ENCODE results near the gene ZNF410. TPM values are rescaled to one million over a fixed set of nuclear protein-coding genes. Genes with fewer than 3 reads are reported as not detected.
A peak's percentile ranks its signal among the peaks of the same experiment; 100 is the strongest.

ZNF410 gene
- total RNA-seq, 1 experiment from 2014 or later = 46.8 TPM

DNA sequence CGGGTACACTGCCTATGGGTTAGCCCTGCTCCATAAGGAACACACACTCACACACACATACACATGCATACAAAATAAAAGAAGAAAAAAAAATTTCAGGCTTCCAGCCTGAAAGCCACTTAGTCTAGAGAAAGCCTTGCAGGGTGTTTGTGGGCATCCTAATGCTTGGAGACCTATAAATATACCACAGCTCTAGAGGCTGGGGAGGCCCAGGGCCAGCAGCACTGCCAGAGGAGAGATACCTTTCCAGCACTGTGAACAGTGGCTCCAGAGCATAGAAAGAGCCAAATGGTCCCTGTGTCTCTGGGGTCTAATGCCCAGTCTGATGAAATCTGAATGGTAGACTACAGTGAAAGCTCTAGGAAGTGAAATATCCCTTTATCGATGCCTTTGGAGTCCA is 50.4 kb downstream of the ZNF410 start:
- no peak for TF ChIP-seq EZH2 (IDR thresholded peaks at IDR 0.05; ENCODE audit: low read length, unreplicated experiment)
- TF ChIP-seq, protein P1, sequence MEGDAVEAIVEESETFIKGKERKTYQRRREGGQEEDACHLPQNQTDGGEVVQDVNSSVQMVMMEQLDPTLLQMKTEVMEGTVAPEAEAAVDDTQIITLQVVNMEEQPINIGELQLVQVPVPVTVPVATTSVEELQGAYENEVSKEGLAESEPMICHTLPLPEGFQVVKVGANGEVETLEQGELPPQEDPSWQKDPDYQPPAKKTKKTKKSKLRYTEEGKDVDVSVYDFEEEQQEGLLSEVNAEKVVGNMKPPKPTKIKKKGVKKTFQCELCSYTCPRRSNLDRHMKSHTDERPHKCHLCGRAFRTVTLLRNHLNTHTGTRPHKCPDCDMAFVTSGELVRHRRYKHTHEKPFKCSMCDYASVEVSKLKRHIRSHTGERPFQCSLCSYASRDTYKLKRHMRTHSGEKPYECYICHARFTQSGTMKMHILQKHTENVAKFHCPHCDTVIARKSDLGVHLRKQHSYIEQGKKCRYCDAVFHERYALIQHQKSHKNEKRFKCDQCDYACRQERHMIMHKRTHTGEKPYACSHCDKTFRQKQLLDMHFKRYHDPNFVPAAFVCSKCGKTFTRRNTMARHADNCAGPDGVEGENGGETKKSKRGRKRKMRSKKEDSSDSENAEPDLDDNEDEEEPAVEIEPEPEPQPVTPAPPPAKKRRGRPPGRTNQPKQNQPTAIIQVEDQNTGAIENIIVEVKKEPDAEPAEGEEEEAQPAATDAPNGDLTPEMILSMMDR (conservative IDR thresholded peaks at IDR 0.05; ENCODE audit: low read depth, low read length) = no peak
- no peak for TF ChIP-seq EZH2phosphoT487 (IDR thresholded peaks at IDR 0.05; ENCODE audit: borderline replicate concordance, low read length)
- ATAC-seq (no peak), DNase-seq (no peak)
- H3K9ac ChIP-seq (ENCODE audit: low read length) = no peak overlapping the region
- ChIA-PET CTCF (no interaction called here), POLR2A (ENCODE audit: unreplicated experiment) (interaction anchor here (0.6 kb wide), 1 partner anchor 13 kb away, joined by 4 read pairs; the partner anchor contains the start of genes COQ6 and FAM161B)
- H3K4me2 ChIP-seq (ENCODE audit: low read length) = no peak overlapping the region
- H3K4me1 ChIP-seq (ENCODE audit: insufficient read depth, low read length) = no peaks in the 10 kb centered on the region
- no peaks in the 10 kb centered on the region for H3F3A ChIP-seq (ENCODE audit: low read length, unreplicated experiment)
- H3K9me3 ChIP-seq (ENCODE audit: low read length) = no peaks in the 10 kb centered on the region
- no peak overlapping the region for H3K4me3 ChIP-seq (ENCODE audit: low read length)
- no peaks in the 10 kb centered on the region for H3K79me2 ChIP-seq (ENCODE audit: low read length)
- BruUV-seq (replicated peaks) = no TSS peak
- intact Hi-C loops (cut with micrococcal nuclease) = no loop called here
- no peak overlapping the region for H2AFZ ChIP-seq (ENCODE audit: low read length)
- no peaks in the 10 kb centered on the region for H4K20me1 ChIP-seq (ENCODE audit: low read length)
- peaks cover 21% of the 10 kb centered on the region for H3K36me3 ChIP-seq (ENCODE audit: low read depth, low read length)
- no peaks in the 10 kb centered on the region for H3K9me2 ChIP-seq (replicated peaks; ENCODE audit: low read length)
- H3K27ac ChIP-seq (ENCODE audit: low read length) = no peak overlapping the region
- H3K27me3 ChIP-seq (ENCODE audit: low read length) = no peaks in the 10 kb centered on the region

DNA sequence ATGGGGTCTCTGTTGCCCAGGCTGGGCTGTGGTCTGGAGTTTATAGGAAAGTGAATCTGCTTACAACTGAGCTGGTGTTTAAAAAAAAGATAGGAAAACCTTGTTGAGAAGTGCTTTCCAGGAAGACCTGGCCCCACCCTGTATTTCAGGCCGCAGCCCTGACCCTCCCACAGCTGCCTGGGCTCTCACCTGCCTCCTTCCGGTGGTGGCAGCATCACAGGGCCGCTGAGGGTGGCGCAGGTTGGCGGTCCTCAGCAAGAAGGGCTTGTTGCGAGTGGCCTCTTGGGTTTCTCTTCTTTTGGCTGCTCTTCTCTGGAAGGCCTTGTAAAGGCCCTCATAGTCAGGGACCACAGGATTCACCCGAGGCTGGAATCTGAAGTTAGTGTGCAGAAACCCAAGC is 55.5 kb downstream of the ZNF410 start:
- ChIA-PET POLR2A (ENCODE audit: unreplicated experiment) (no interaction called here), CTCF (no interaction called here)
- Histone ChIP-seq H3K79me2 (ENCODE audit: low read length) (no peaks in the 10 kb centered on the region), H3K27ac (ENCODE audit: low read length) (no peak overlapping the region), H2AFZ (ENCODE audit: low read length) (no peak overlapping the region), H4K20me1 (ENCODE audit: low read length) (no peaks in the 10 kb centered on the region), H3K9ac (ENCODE audit: low read length) (no peak overlapping the region), H3K9me3 (ENCODE audit: low read length) (no peaks in the 10 kb centered on the region), H3K4me3 (ENCODE audit: low read length) (no peak overlapping the region), H3K9me2 (replicated peaks; ENCODE audit: low read length) (no peaks in the 10 kb centered on the region), H3F3A (ENCODE audit: low read length, unreplicated experiment) (no peaks in the 10 kb centered on the region), H3K4me2 (ENCODE audit: low read length) (no peak overlapping the region), H3K27me3 (ENCODE audit: low read length) (no peaks in the 10 kb centered on the region), H3K4me1 (ENCODE audit: insufficient read depth, low read length) (no peaks in the 10 kb centered on the region), H3K36me3 (ENCODE audit: low read depth, low read length) (no peaks in the 10 kb centered on the region)
- intact Hi-C loops (cut with micrococcal nuclease) = no loop called here
- TF ChIP-seq, protein P1 (conservative IDR thresholded peaks at IDR 0.05; ENCODE audit: low read depth, low read length) = no peak
- TF ChIP-seq EZH2 (IDR thresholded peaks at IDR 0.05; ENCODE audit: low read length, unreplicated experiment) = no peak
- TF ChIP-seq EZH2phosphoT487 (IDR thresholded peaks at IDR 0.05; ENCODE audit: borderline replicate concordance, low read length) = no peak
- no TSS peak for BruUV-seq (replicated peaks)
- no peak for DNase-seq
- ATAC-seq = no peak

GRCh38 chr14:73943083-73943482 is 56.4 kb downstream of the ZNF410 start:
- POLR2A ChIA-PET (ENCODE audit: unreplicated experiment) = no interaction called here
- TF ChIP-seq EZH2phosphoT487 (IDR thresholded peaks at IDR 0.05; ENCODE audit: borderline replicate concordance, low read length) = no peak
- no peak for TF ChIP-seq EZH2 (IDR thresholded peaks at IDR 0.05; ENCODE audit: low read length, unreplicated experiment)
- TF ChIP-seq, protein P1 (conservative IDR thresholded peaks at IDR 0.05; ENCODE audit: low read depth, low read length) = no peak
- BruUV-seq (replicated peaks) = no TSS peak
- intact Hi-C loops (cut with micrococcal nuclease) = no loop called here
- no peak overlapping the region for H3K9ac ChIP-seq (ENCODE audit: low read length)
- no peaks in the 10 kb centered on the region for H3K9me3 ChIP-seq (ENCODE audit: low read length)
- H3K4me1 ChIP-seq (ENCODE audit: insufficient read depth, low read length) = no peaks in the 10 kb centered on the region
- no peaks in the 10 kb centered on the region for H3K79me2 ChIP-seq (ENCODE audit: low read length)
- H3K4me3 ChIP-seq (ENCODE audit: low read length) = no peak overlapping the region
- H4K20me1 ChIP-seq (ENCODE audit: low read length) = no peaks in the 10 kb centered on the region
- H3K27me3 ChIP-seq (ENCODE audit: low read length) = no peaks in the 10 kb centered on the region
- CTCF ChIA-PET = no interaction called here
- H3K4me2 ChIP-seq (ENCODE audit: low read length) = no peak overlapping the region
- H3F3A ChIP-seq (ENCODE audit: low read length, unreplicated experiment) = no peaks in the 10 kb centered on the region
- no peak overlapping the region for H3K27ac ChIP-seq (ENCODE audit: low read length)
- DNase-seq (peak; percentile 58), ATAC-seq (no peak)
- no peaks in the 10 kb centered on the region for H3K36me3 ChIP-seq (ENCODE audit: low read depth, low read length)
- H2AFZ ChIP-seq (ENCODE audit: low read length) = no peak overlapping the region
- no peaks in the 10 kb centered on the region for H3K9me2 ChIP-seq (replicated peaks; ENCODE audit: low read length)

Measured in PC-3 (cell line).